Stimulated activated CD8-positive, alpha-beta memory T cell treated with anti-CD3 and anti-CD28 coated beads, Interleukin-12 subunit alpha, Interleukin-12 subunit beta, amount 100 ng/mL, for 4 hours (primary cell): ENCODE results near the gene EMILIN1.
"Not testable (repeated sequence)": the region's sequence is repeated elsewhere in the genome, so short reads cannot be mapped to it uniquely, and the experiment has no call there.

Experiments
- DNase-seq: peaks from one replicate; pipeline ENCODE4 v3.0.0-alpha.2; 2020; ENCODE audit warnings: low read depth

EMILIN1 gene

GRCh38 chr2:27094353-27094984 lies 16.1 kb downstream of the EMILIN1 start:
- DNase-seq: no peak

GRCh38 chr2:27095427-27095744 lies 17.0 kb downstream of the EMILIN1 start:
- no peak for DNase-seq

- no peak for DNase-seq
Measured at GRCh38 chr2:27095745-27096651, 17.6 kb downstream of the EMILIN1 start.

GRCh38 chr2:27096748-27097297 lies 18.4 kb downstream of the EMILIN1 start:
- DNase-seq: no peak

GRCh38 chr2:27097341-27097740 lies 18.9 kb downstream of the EMILIN1 start:
- DNase-seq: no peak

GRCh38 chr2:27099334-27099955 lies 21.0 kb downstream of the EMILIN1 start:
- no peak for DNase-seq

GRCh38 chr2:27100036-27100435 lies 21.6 kb downstream of the EMILIN1 start:
- no peak for DNase-seq

- no peak for DNase-seq
Measured at GRCh38 chr2:27102329-27102728, 23.9 kb downstream of the EMILIN1 start.

- no peak for DNase-seq
Measured at GRCh38 chr2:27105981-27106380, 27.6 kb downstream of the EMILIN1 start.

- DNase-seq: no peak
Measured at GRCh38 chr2:27108221-27108620, 29.8 kb downstream of the EMILIN1 start.

- no peak for DNase-seq
Measured at GRCh38 chr2:27109083-27109482, 30.7 kb downstream of the EMILIN1 start.

- DNase-seq: not testable (repeated sequence)
Measured at GRCh38 chr2:27110603-27111352, 32.4 kb downstream of the EMILIN1 start.

- not testable (repeated sequence) for DNase-seq
Measured at GRCh38 chr2:27111392-27112078, 33.1 kb downstream of the EMILIN1 start.

GRCh38 chr2:27115519-27115918 lies 37.1 kb downstream of the EMILIN1 start:
- no peak for DNase-seq

GRCh38 chr2:27117995-27118524 lies 39.6 kb downstream of the EMILIN1 start:
- no peak for DNase-seq

- no peak for DNase-seq
Measured at GRCh38 chr2:27118525-27119329, 40.3 kb downstream of the EMILIN1 start, which contains the start of gene CGREF1. TSS of gene CGREF1 (minus strand) at chr2:27119128. CDS start at chr2:27104366, 14,762 bp downstream.

GRCh38 chr2:27119330-27119670 lies 40.9 kb downstream of the EMILIN1 start:
- DNase-seq: not testable (repeated sequence)

GRCh38 chr2:27121906-27122305 lies 43.5 kb downstream of the EMILIN1 start:
- DNase-seq: no peak

GRCh38 chr2:27122791-27123190 lies 44.4 kb downstream of the EMILIN1 start:
- no peak for DNase-seq
